GM12878 (cell line): Measurements from ENCODE around the gene LRBA. TPM values are rescaled to one million over a fixed set of nuclear protein-coding genes. Genes with fewer than 3 reads are reported as not detected.

Experiments
- ATAC-seq: fragments of 200-7000 bp; cut with Tn5 transposase; 3 replicates; pipeline ENCODE4 v1.9.1; 2020; ENCODE audit warnings: mild to moderate bottlenecking, moderate library complexity
- BruUV-seq: library from RNA; stranded (reverse); fragments of 400-500 nt; replicated peaks from 2 replicates; lab custom pipeline; 2021; lab: Mats Ljungman, UMichigan
- CTCF ChIA-PET: fragments of 300-600 bp; sonication (Branson Sonifier 250); formaldehyde crosslinking; extraction: SDS; loops from one replicate; lab custom pipeline; 2021; ENCODE audit warnings: inconsistent platforms; lab: Yijun Ruan, JAX
- POLR2A ChIA-PET: fragments of 350-600 bp; formaldehyde crosslinking; extraction: SDS; loops from one replicate; lab custom pipeline; 2021; ENCODE audit warnings: inconsistent platforms; lab: Charles Lee
- RAD21 ChIA-PET: fragments of 300-600 bp; sonication (Branson Sonifier 250); formaldehyde crosslinking; loops from one replicate; lab custom pipeline; 2023; ENCODE audit warnings: antibody characterized with exemption; ENCODE audit not compliant: unreplicated experiment; lab: Charles Lee
- SMC1A ChIA-PET: fragments of 300-600 bp; sonication (Branson Sonifier 250); formaldehyde crosslinking; loops from one replicate; lab custom pipeline; 2023; ENCODE audit not compliant: unreplicated experiment, uncharacterized antibody; lab: Charles Lee
- DNase-seq: peaks from one replicate; pipeline ENCODE4 v3.0.0-alpha.2; 2011; ENCODE audit warnings: low read depth, low spot score
- FAIRE-seq: peaks from 3 replicates; lab custom pipeline; 2011; peaks lifted over from hg19 to GRCh38; lab: Jason Lieb, UNC
- H2AFZ ChIP-seq: 2 replicates; pipeline ENCODE4 v1.6.0; 2011; ENCODE audit warnings: low read depth, low read length, control low read depth; ENCODE audit not compliant: control insufficient read depth
- H3K27ac ChIP-seq: 2 replicates; pipeline ENCODE4 v1.5.1; 2011; ENCODE audit warnings: control low read depth; ENCODE audit not compliant: control insufficient read depth, insufficient read depth
- H3K27me3 ChIP-seq, 2 experiments: replicated peaks in 1 of 2; 2 replicates each; pipeline versions ENCODE4 v1.6.0 to v1.6.1; 2011; ENCODE audit warnings: low read length in 1 of 2; ENCODE audit not compliant: control insufficient read depth in 2 of 2, insufficient read depth in 2 of 2
- H3K36me3 ChIP-seq, 2 experiments: 2 replicates each; pipeline ENCODE4 v1.5.1; 2011; ENCODE audit warnings: low read length in 1 of 2; ENCODE audit not compliant: control insufficient read depth in 2 of 2, insufficient read depth in 2 of 2
- H3K4me1 ChIP-seq: 2 replicates; pipeline ENCODE4 v1.6.1; 2011; ENCODE audit warnings: mild to moderate bottlenecking, low read length, moderate library complexity, mixed read lengths; ENCODE audit not compliant: control insufficient read depth, insufficient read depth
- H3K4me2 ChIP-seq: 2 replicates; pipeline ENCODE4 v1.6.0; 2011; ENCODE audit warnings: control low read depth; ENCODE audit not compliant: control insufficient read depth, insufficient read depth
- H3K4me3 ChIP-seq: fragments of 200-600 bp; sonication (generic); 2 replicates; pipeline ENCODE4 v1.5.1; 2016
- H3K79me2 ChIP-seq: 2 replicates; pipeline ENCODE4 v1.6.0; 2011; ENCODE audit warnings: low read length; ENCODE audit not compliant: control insufficient read depth, insufficient read depth
- H3K9ac ChIP-seq: 2 replicates; pipeline ENCODE4 v1.8.0; 2011; ENCODE audit warnings: low read length, control low read depth, mixed read lengths; ENCODE audit not compliant: control insufficient read depth, insufficient read depth
- H3K9me3 ChIP-seq: replicated peaks from 3 replicates; pipeline ENCODE4 v1.5.1; 2011; ENCODE audit warnings: mild to moderate bottlenecking, low read length; ENCODE audit not compliant: control insufficient read depth, insufficient read depth
- H4K20me1 ChIP-seq: 2 replicates; pipeline ENCODE4 v1.6.0; 2011; ENCODE audit not compliant: control insufficient read depth, insufficient read depth
- EP300 ChIP-seq, 2 experiments: fragments of 150-350 bp in 1 of 2; IDR thresholded peaks; 2 replicates each; pipeline ENCODE4 v1.6.1; 2011 to 2012; ENCODE audit warnings: low read depth in 2 of 2, low read length in 2 of 2, borderline replicate concordance in 1 of 2, improper control_type of control experiment in 1 of 2, inconsistent platforms in 1 of 2; ENCODE audit not compliant: control insufficient read depth in 1 of 2
- FOS ChIP-seq: IDR thresholded peaks from 3 replicates; pipeline ENCODE4 v1.6.1; 2011; ENCODE audit warnings: borderline replicate concordance; ENCODE audit not compliant: insufficient read length; ENCODE audit errors: extremely low read depth
- IKZF1 ChIP-seq: fragments of 450-650 bp; conservative IDR thresholded peaks from 2 replicates; pipeline ENCODE4 v1.6.1; 2017; ENCODE audit warnings: antibody characterized with exemption, mild to moderate bottlenecking
- IRF5 ChIP-seq: fragments of 450-650 bp; IDR thresholded peaks from 2 replicates; pipeline ENCODE4 v1.6.1; 2017; ENCODE audit warnings: borderline replicate concordance
- JUNB ChIP-seq: IDR thresholded peaks from 2 replicates; pipeline ENCODE4 v1.6.1; 2016; ENCODE audit warnings: antibody characterized with exemption, mild to moderate bottlenecking
- MEF2A ChIP-seq: IDR thresholded peaks from 2 replicates; pipeline ENCODE4 v1.6.1; 2011; ENCODE audit warnings: low read depth, mild to moderate bottlenecking, low read length, moderate library complexity; ENCODE audit not compliant: insufficient read depth
- NR2C1 ChIP-seq: fragments of 450-650 bp; IDR thresholded peaks from 2 replicates; pipeline ENCODE4 v1.6.1; 2017; ENCODE audit warnings: antibody characterized with exemption, mild to moderate bottlenecking, moderate library complexity
- RUNX3 ChIP-seq: IDR thresholded peaks from 2 replicates; pipeline ENCODE4 v1.6.1; 2012; ENCODE audit warnings: low read length, inconsistent platforms
- SPI1 ChIP-seq: IDR thresholded peaks from 2 replicates; pipeline ENCODE4 v1.6.1; 2011; ENCODE audit warnings: low read depth, mild to moderate bottlenecking, low read length, moderate library complexity, borderline replicate concordance; ENCODE audit not compliant: insufficient read depth
- STAT1 ChIP-seq: fragments of 450-650 bp; conservative IDR thresholded peaks from 2 replicates; pipeline ENCODE4 v1.6.1; 2014; ENCODE audit warnings: antibody characterized with exemption, mild to moderate bottlenecking
- TCF7 ChIP-seq: IDR thresholded peaks from 2 replicates; pipeline ENCODE4 v1.6.1; 2014; ENCODE audit warnings: antibody characterized with exemption, borderline replicate concordance
- USF1 ChIP-seq: IDR thresholded peaks from 2 replicates; pipeline ENCODE4 v1.6.1; 2011; ENCODE audit warnings: borderline replicate concordance, low read depth, mild to moderate bottlenecking, moderate library complexity, mixed read lengths, low read length; ENCODE audit not compliant: insufficient read depth; ENCODE audit errors: extremely low read length
- ZBTB4 ChIP-seq: fragments of 450-650 bp; formaldehyde crosslinking; IDR thresholded peaks from 2 replicates; pipeline ENCODE4 v1.4.0; 2022; ENCODE audit warnings: mild to moderate bottlenecking, moderate library complexity
- ZBTB40 ChIP-seq: fragments of 450-650 bp; IDR thresholded peaks from 2 replicates; pipeline ENCODE4 v1.6.1; 2016; ENCODE audit warnings: mild to moderate bottlenecking, moderate library complexity, borderline replicate concordance
- ZNF384 ChIP-seq: IDR thresholded peaks from 2 replicates; pipeline ENCODE4 v1.6.1; 2012; ENCODE audit warnings: low read depth, mild to moderate bottlenecking, low read length, improper control_type of control experiment, borderline replicate concordance
- whole genome bisulfite sequencing: methylation state at CpG from one replicate; pipeline ENCODE4 v1.1.6; 2016; ENCODE audit warnings: low lambda C conversion rate; ENCODE audit not compliant: insufficient replicate concordance, insufficient coverage; ENCODE audit errors: missing lambda C conversion rate; 5-methylcytosine and 5-hydroxymethylcytosine counted together
- in situ Hi-C: fragments of 300-500 bp; cut with MboI; formaldehyde crosslinking; loops from 9 replicates; pipeline ENCODE4 v1.14.3; 2018; ENCODE audit warnings: mixed read lengths
- intact Hi-C: fragments of 100-400 bp; cut with micrococcal nuclease; formaldehyde crosslinking; loops from one replicate; pipeline ENCODE4 v1.14.2; 2022; ENCODE audit not compliant: unreplicated experiment
- polyA plus RNA-seq, 11 experiments: library from polyadenylated mRNA; depleted of rRNA in 4 of 11; unstranded in 6 of 11; stranded (reverse) in 5 of 11; fragments of >200 nt; fragmentation: Nextera tagmentation in 4 of 11; fragmentation: Illumina TruSeq in 1 of 11; extraction: Ambion mirVana in 4 of 11; extraction: Trizol in 1 of 11; gene quantifications; 1 replicate in 1 of 11; 2 replicates in 10 of 11; pipeline versions ENCODE4 v1.2.1 to v1.2.3, GENCODE V29; 2011 to 2016; ENCODE audit warnings: inconsistent platforms in 2 of 11, missing spikeins in 2 of 11, low read depth in 1 of 11
- total RNA-seq, 4 experiments: library from RNA; depleted of rRNA in 3 of 4; stranded (reverse); fragments of >200 nt in 3 of 4; fragmentation: Illumina TruSeq in 1 of 4; extraction: Trizol in 1 of 4; gene quantifications; 2 replicates each; pipeline versions ENCODE4 v1.2.1 to v1.2.3, GENCODE V29; 2013 to 2021

LRBA gene
- total and polyA plus RNA-seq, 10 of the 15 experiments (the other 5 are each of a cell fraction or from before 2014, with no cell fraction given), result 20.3 to 93.4 (median 55.0) TPM

GRCh38 chr4:150514709-150515108, 500.4 kb downstream of the LRBA start:
- Histone ChIP-seq H3K9me3 (no peaks in the 10 kb centered on the region), H3K4me3 (no peak overlapping the region), H4K20me1 (no peaks in the 10 kb centered on the region), H3K4me2 (no peak overlapping the region), H3K9ac (no peak overlapping the region), H3K27ac (no peak overlapping the region), H2AFZ (no peak overlapping the region), H3K4me1 (no peaks in the 10 kb centered on the region), H3K79me2 (no peaks in the 10 kb centered on the region), H3K27me3 (no peaks in the 10 kb centered on the region), H3K36me3 (no peaks in the 10 kb centered on the region)
- in situ Hi-C loops, result no loop called here
- FAIRE-seq (no peak), DNase-seq (no peak), ATAC-seq (no peak)
- POLR2A ChIA-PET, result no interaction called here
- BruUV-seq, result no TSS peak
- WGBS, result 91% methylated on average over 6 of the region's 6 CpGs
- intact Hi-C loops, result no loop called here
- SMC1A ChIA-PET, result interaction anchor here (0.9 to 1.6 kb wide), 5 partner anchors 13 to 165 kb away, joined by 3 to 4 read pairs (median 3); no protein-coding TSS in a partner anchor
- CTCF ChIA-PET, result no interaction called here
- RAD21 ChIA-PET, result no interaction called here
- TF ChIP-seq ZBTB4 (CRISPR knock-in tag), result no peak
- no peak for TF ChIP-seq IRF5
- no peak for TF ChIP-seq MEF2A
- no peak for TF ChIP-seq JUNB
- no peak for TF ChIP-seq USF1
- no peak for TF ChIP-seq STAT1
- TF ChIP-seq ZBTB40, result no peak
- no peak for TF ChIP-seq NR2C1
- TF ChIP-seq FOS, result no peak
- TF ChIP-seq SPI1, result no peak
- TF ChIP-seq EP300 (IDR thresholded peaks at IDR 0.05; ENCODE audit: borderline replicate concordance in 1 of 2, control insufficient read depth in 1 of 2, low read depth in 2 of 2, low read length in 2 of 2), result no peak
- no peak for TF ChIP-seq IKZF1
- no peak for TF ChIP-seq RUNX3
- TF ChIP-seq ZNF384, result no peak
- TF ChIP-seq TCF7, result no peak
